ENCODE results near the gene P4HA2. TPM values are rescaled to one million over a fixed set of nuclear protein-coding genes. Genes with fewer than 3 reads are reported as not detected.
A peak's percentile ranks its signal among the peaks of the same experiment; 100 is the strongest.

P4HA2 gene
- total RNA-seq (2014; rRNA removed; shearing (Covaris generic)), result 222 and 261 TPM in 2 replicates

GRCh38 chr5:132227485-132228240 lies at the start of gene P4HA2:
Gene P4HA2, minus strand, starts transcription at chr5:132227853. Its CDS starts 9,227 bp downstream, at chr5:132218626.
- H3K27me3 ChIP-seq (replicated peaks), result no peaks in the 10 kb centered on the region
- H3K27ac ChIP-seq, result peak within 1 kb of the TSS; percentile 76
- peak; percentile 83 to 85 for DNase-seq (ENCODE audit: low read depth in 1 of 2, low spot score in 2 of 2)
- no peaks in the 10 kb centered on the region for H3K9me3 ChIP-seq (replicated peaks)
- peaks cover 34% of the 10 kb centered on the region for H3K4me1 ChIP-seq (replicated peaks)
- peaks cover 12% of the 10 kb centered on the region for H3K36me3 ChIP-seq
- peak within 1 kb of the TSS; percentile 80 for H3K4me3 ChIP-seq

- no peak for DNase-seq (ENCODE audit: low read depth in 1 of 2, low spot score in 2 of 2)
- Histone ChIP-seq H3K4me3 (no peak overlapping the region), H3K27me3 (replicated peaks) (no peaks in the 10 kb centered on the region), H3K36me3 (peaks cover 26% of the 10 kb centered on the region), H3K27ac (no peak overlapping the region), H3K4me1 (replicated peaks) (no peaks in the 10 kb centered on the region), H3K9me3 (replicated peaks) (no peaks in the 10 kb centered on the region)
Observed at GRCh38 chr5:132277256-132277655, 49.6 kb upstream of the P4HA2 start.

- H3K36me3 ChIP-seq, result peaks cover 43% of the 10 kb centered on the region
- no peak for DNase-seq (ENCODE audit: low read depth in 1 of 2, low spot score in 2 of 2)
- no peak overlapping the region for H3K4me3 ChIP-seq
- H3K27me3 ChIP-seq (replicated peaks), result no peaks in the 10 kb centered on the region
- H3K4me1 ChIP-seq (replicated peaks), result peaks cover under 1% of the 10 kb centered on the region; the same call in 1 of the 2 replicates
- no peak overlapping the region for H3K27ac ChIP-seq
- H3K9me3 ChIP-seq (replicated peaks), result no peaks in the 10 kb centered on the region
Observed at GRCh38 chr5:132275367-132276220, 47.9 kb upstream of the P4HA2 start.

- Histone ChIP-seq H3K27me3 (replicated peaks) (no peaks in the 10 kb centered on the region), H3K27ac (no peak overlapping the region), H3K4me1 (replicated peaks) (peaks cover 14% of the 10 kb centered on the region), H3K9me3 (replicated peaks) (no peaks in the 10 kb centered on the region), H3K36me3 (peaks cover 56% of the 10 kb centered on the region), H3K4me3 (no peak overlapping the region)
- DNase-seq (ENCODE audit: low read depth in 1 of 2, low spot score in 2 of 2), result peak in 1 of 2 experiments; percentile 47
Observed at GRCh38 chr5:132274050-132274792, 46.6 kb upstream of the P4HA2 start.

- Histone ChIP-seq H3K27ac (no peak overlapping the region), H3K27me3 (replicated peaks) (no peaks in the 10 kb centered on the region), H3K4me3 (no peak overlapping the region), H3K4me1 (replicated peaks) (peaks cover 20% of the 10 kb centered on the region), H3K36me3 (peaks cover 56% of the 10 kb centered on the region), H3K9me3 (replicated peaks) (no peaks in the 10 kb centered on the region)
- DNase-seq (ENCODE audit: low read depth in 1 of 2, low spot score in 2 of 2), result peak in 1 of 2 experiments; percentile 15
Observed at GRCh38 chr5:132273631-132274030, 46.0 kb upstream of the P4HA2 start.

GRCh38 chr5:132272311-132273210 lies 44.9 kb upstream of the P4HA2 start:
- H3K9me3 ChIP-seq (replicated peaks), result no peaks in the 10 kb centered on the region
- peak; percentile 69 to 75 for DNase-seq (ENCODE audit: low read depth in 1 of 2, low spot score in 2 of 2)
- H3K36me3 ChIP-seq, result peaks cover 67% of the 10 kb centered on the region
- no peak overlapping the region for H3K27ac ChIP-seq
- no peak overlapping the region for H3K4me3 ChIP-seq
- no peaks in the 10 kb centered on the region for H3K27me3 ChIP-seq (replicated peaks)
- peaks cover 31% of the 10 kb centered on the region for H3K4me1 ChIP-seq (replicated peaks)

- Histone ChIP-seq H3K36me3 (peaks cover 77% of the 10 kb centered on the region), H3K4me3 (no peak overlapping the region), H3K4me1 (replicated peaks) (peaks cover 41% of the 10 kb centered on the region), H3K27ac (no peak overlapping the region), H3K9me3 (replicated peaks) (no peaks in the 10 kb centered on the region), H3K27me3 (replicated peaks) (no peaks in the 10 kb centered on the region)
- peak in 1 of 2 experiments; percentile 53 for DNase-seq (ENCODE audit: low read depth in 1 of 2, low spot score in 2 of 2)
Observed at GRCh38 chr5:132271251-132272246, 43.9 kb upstream of the P4HA2 start.

GRCh38 chr5:132270706-132271105 lies 43.1 kb upstream of the P4HA2 start:
- H3K9me3 ChIP-seq (replicated peaks), result no peaks in the 10 kb centered on the region
- H3K27me3 ChIP-seq (replicated peaks), result no peaks in the 10 kb centered on the region
- DNase-seq (ENCODE audit: low read depth in 1 of 2, low spot score in 2 of 2), result no peak
- H3K36me3 ChIP-seq, result peaks cover 84% of the 10 kb centered on the region
- no peak overlapping the region for H3K4me3 ChIP-seq
- H3K4me1 ChIP-seq (replicated peaks), result peaks cover 50% of the 10 kb centered on the region
- H3K27ac ChIP-seq, result no peak overlapping the region

GRCh38 chr5:132270335-132270665 lies 42.6 kb upstream of the P4HA2 start:
- peaks cover 54% of the 10 kb centered on the region for H3K4me1 ChIP-seq (replicated peaks)
- H3K36me3 ChIP-seq, result peaks cover 87% of the 10 kb centered on the region
- no peak overlapping the region for H3K4me3 ChIP-seq
- peak overlapping the region; percentile 92; the same call in 1 of the 2 replicates for H3K27ac ChIP-seq
- H3K9me3 ChIP-seq (replicated peaks), result no peaks in the 10 kb centered on the region
- H3K27me3 ChIP-seq (replicated peaks), result no peaks in the 10 kb centered on the region
- DNase-seq (ENCODE audit: low read depth in 1 of 2, low spot score in 2 of 2), result no peak

GRCh38 chr5:132269635-132270334 lies 42.1 kb upstream of the P4HA2 start:
- no peaks in the 10 kb centered on the region for H3K27me3 ChIP-seq (replicated peaks)
- peaks cover 59% of the 10 kb centered on the region for H3K4me1 ChIP-seq (replicated peaks)
- H3K9me3 ChIP-seq (replicated peaks), result no peaks in the 10 kb centered on the region
- H3K4me3 ChIP-seq, result no peak overlapping the region
- H3K27ac ChIP-seq, result peak overlapping the region; percentile 92
- peaks cover 92% of the 10 kb centered on the region for H3K36me3 ChIP-seq
- DNase-seq (ENCODE audit: low read depth in 1 of 2, low spot score in 2 of 2), result peak in 1 of 2 experiments; percentile 65

GRCh38 chr5:132268769-132269551 lies 41.3 kb upstream of the P4HA2 start:
- Histone ChIP-seq H3K4me1 (replicated peaks) (peaks cover 67% of the 10 kb centered on the region), H3K27ac (peak overlapping the region; percentile 92), H3K4me3 (no peak overlapping the region), H3K36me3 (peaks cover 91% of the 10 kb centered on the region), H3K9me3 (replicated peaks) (no peaks in the 10 kb centered on the region), H3K27me3 (replicated peaks) (no peaks in the 10 kb centered on the region)
- peak; percentile 90 to 95 for DNase-seq (ENCODE audit: low read depth in 1 of 2, low spot score in 2 of 2)
